DND-41 (cell line): ENCODE data around the gene PLEKHM3.

Experiments
- ATAC-seq: fragments of 200-7000 bp; cut with Tn5 transposase; 3 replicates; pipeline ENCODE4 v1.9.1; 2021; ENCODE audit warnings: low read depth; ENCODE audit not compliant: insufficient read depth
- DNase-seq: peaks from one replicate; pipeline ENCODE4 v3.0.0-alpha.2; 2020
- H2AFZ ChIP-seq: 2 replicates; pipeline ENCODE4 v1.6.0; 2012; ENCODE audit warnings: low read depth, low read length
- H3K27ac ChIP-seq: 2 replicates; pipeline ENCODE4 v1.5.1; 2012; ENCODE audit warnings: low read length, inconsistent platforms
- H3K27me3 ChIP-seq: fragments of 200-600 bp; sonication (generic); 2 replicates; pipeline ENCODE4 v1.6.0; 2012; ENCODE audit warnings: low read length, mild to moderate bottlenecking, inconsistent platforms; ENCODE audit not compliant: insufficient read depth, poor library complexity
- H3K36me3 ChIP-seq: 2 replicates; pipeline ENCODE4 v1.5.1; 2012; ENCODE audit warnings: low read length, inconsistent platforms; ENCODE audit not compliant: insufficient read depth
- H3K4me1 ChIP-seq: 2 replicates; pipeline ENCODE4 v1.5.1; 2012; ENCODE audit warnings: mild to moderate bottlenecking, low read length; ENCODE audit not compliant: insufficient read depth
- H3K4me2 ChIP-seq: 2 replicates; pipeline ENCODE4 v1.6.0; 2012; ENCODE audit warnings: mild to moderate bottlenecking, moderate library complexity, low read length, inconsistent platforms; ENCODE audit not compliant: insufficient read depth
- H3K4me3 ChIP-seq, 2 experiments: fragments of 200-600 bp in 1 of 2; shearing (Covaris generic) in 1 of 2; 2 replicates each; pipeline ENCODE4 v1.5.1; 2012 to 2016; ENCODE audit warnings: inconsistent platforms in 2 of 2, low read length in 2 of 2, mild to moderate bottlenecking in 2 of 2, low read depth in 1 of 2, moderate library complexity in 1 of 2
- H3K79me2 ChIP-seq: 2 replicates; pipeline ENCODE4 v1.6.0; 2012; ENCODE audit warnings: low read length, inconsistent platforms; ENCODE audit not compliant: insufficient read depth
- H3K9ac ChIP-seq: 2 replicates; pipeline ENCODE4 v1.6.0; 2012; ENCODE audit warnings: low read depth, mild to moderate bottlenecking, inconsistent platforms, low read length, moderate library complexity
- H3K9me3 ChIP-seq: 2 replicates; pipeline ENCODE4 v1.5.1; 2012; ENCODE audit warnings: low read length, moderate library complexity, mild to moderate bottlenecking, inconsistent platforms; ENCODE audit not compliant: insufficient read depth, severe bottlenecking
- H4K20me1 ChIP-seq: 2 replicates; pipeline ENCODE4 v1.6.0; 2012; ENCODE audit warnings: low read length; ENCODE audit not compliant: insufficient read depth
- CTCF ChIP-seq: IDR thresholded peaks from 2 replicates; pipeline ENCODE4 v1.5.1; 2012; ENCODE audit warnings: borderline replicate concordance, low read length, moderate library complexity, mild to moderate bottlenecking; ENCODE audit not compliant: poor library complexity, severe bottlenecking; ENCODE audit errors: extremely low read depth
- EZH2 ChIP-seq: IDR thresholded peaks from 3 replicates; pipeline ENCODE4 v1.6.1; 2012; ENCODE audit warnings: borderline replicate concordance, low read depth, mild to moderate bottlenecking, moderate library complexity, low read length, inconsistent platforms; ENCODE audit not compliant: severe bottlenecking

The PLEKHM3 gene

DNA sequence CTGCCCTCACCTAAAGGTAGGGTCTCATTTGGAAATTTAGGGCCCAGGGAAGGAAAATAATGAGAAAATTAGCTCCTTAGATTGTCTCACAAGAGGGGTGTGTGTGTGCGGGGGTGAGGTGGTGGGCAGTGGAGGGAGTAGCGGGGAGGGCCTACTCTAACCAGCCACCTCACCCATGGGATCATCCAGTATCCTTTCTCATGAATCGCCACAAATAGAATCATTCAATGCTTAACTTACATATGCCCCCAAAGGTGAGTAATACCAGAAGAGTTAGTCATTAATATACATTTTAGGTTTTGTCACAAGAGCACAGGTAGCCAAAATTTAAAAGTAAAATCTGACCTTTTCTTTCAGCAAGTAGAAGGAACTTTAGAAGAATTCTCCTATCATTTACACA lies 122.1 kb downstream of the PLEKHM3 start:
- Histone ChIP-seq H3K9ac (no peak overlapping the region), H3K79me2 (no peaks in the 10 kb centered on the region), H3K4me1 (no peaks in the 10 kb centered on the region), H3K36me3 (peaks cover 4% of the 10 kb centered on the region; the same call in 1 of the 2 replicates), H3K27ac (no peak overlapping the region), H3K4me3 (no peak overlapping the region), H4K20me1 (no peaks in the 10 kb centered on the region), H3K9me3 (no peaks in the 10 kb centered on the region), H2AFZ (no peak overlapping the region), H3K4me2 (no peak overlapping the region), H3K27me3 (no peaks in the 10 kb centered on the region)
- ATAC-seq (no peak), DNase-seq (no peak)
- TF ChIP-seq EZH2 (no peak), CTCF (no peak)

GRCh38 chr2:207902821-207903220 lies 122.5 kb downstream of the PLEKHM3 start:
- no peak overlapping the region for H3K27ac ChIP-seq
- H3K27me3 ChIP-seq = no peaks in the 10 kb centered on the region
- H3K9me3 ChIP-seq = no peaks in the 10 kb centered on the region
- H3K9ac ChIP-seq = no peak overlapping the region
- no peak for TF ChIP-seq EZH2
- TF ChIP-seq CTCF = no peak
- H3K79me2 ChIP-seq = no peaks in the 10 kb centered on the region
- no peak overlapping the region for H2AFZ ChIP-seq
- H3K4me3 ChIP-seq = no peak overlapping the region
- H3K36me3 ChIP-seq = peaks cover 4% of the 10 kb centered on the region; the same call in 1 of the 2 replicates
- H3K4me2 ChIP-seq = no peak overlapping the region
- ATAC-seq (no peak), DNase-seq (no peak)
- no peaks in the 10 kb centered on the region for H3K4me1 ChIP-seq
- H4K20me1 ChIP-seq = no peaks in the 10 kb centered on the region

- ATAC-seq = no peak
- DNase-seq = no peak
- no peaks in the 10 kb centered on the region for H3K79me2 ChIP-seq
- H4K20me1 ChIP-seq = no peaks in the 10 kb centered on the region
- H3K27me3 ChIP-seq = no peaks in the 10 kb centered on the region
- H3K27ac ChIP-seq = no peak overlapping the region
- no peak overlapping the region for H3K4me3 ChIP-seq
- H3K4me1 ChIP-seq = no peaks in the 10 kb centered on the region
- TF ChIP-seq CTCF (no peak), EZH2 (no peak)
- H2AFZ ChIP-seq = no peak overlapping the region
- H3K36me3 ChIP-seq = peaks cover 4% of the 10 kb centered on the region; the same call in 1 of the 2 replicates
- no peaks in the 10 kb centered on the region for H3K9me3 ChIP-seq
- no peak overlapping the region for H3K9ac ChIP-seq
- H3K4me2 ChIP-seq = no peak overlapping the region
These were observed 123.5 kb downstream of the PLEKHM3 start for GRCh38 chr2:207901829-207902228.

DNA sequence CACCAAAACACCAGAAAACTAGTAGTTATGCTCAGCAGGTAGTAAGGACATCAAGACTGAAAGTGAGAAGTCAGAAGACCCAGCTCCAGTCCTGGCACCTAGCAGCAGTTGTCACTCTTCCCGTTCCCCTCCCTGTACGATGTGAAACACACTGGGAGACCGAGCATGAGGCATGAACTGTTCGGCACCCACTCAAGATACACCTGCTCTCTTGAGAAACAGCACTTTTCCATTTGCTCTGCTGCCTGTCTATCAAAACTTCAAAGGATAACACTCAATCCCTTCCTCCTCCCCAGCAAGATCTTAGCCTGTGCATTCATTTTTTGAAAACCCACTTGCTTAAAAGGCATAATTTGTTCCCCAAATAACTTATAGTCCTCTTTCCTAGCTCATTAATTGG lies 123.9 kb downstream of the PLEKHM3 start:
- ATAC-seq = no peak
- H2AFZ ChIP-seq = no peak overlapping the region
- H4K20me1 ChIP-seq = no peaks in the 10 kb centered on the region
- no peak overlapping the region for H3K27ac ChIP-seq
- no peaks in the 10 kb centered on the region for H3K4me1 ChIP-seq
- H3K27me3 ChIP-seq = no peaks in the 10 kb centered on the region
- H3K4me3 ChIP-seq = no peak overlapping the region
- H3K79me2 ChIP-seq = no peaks in the 10 kb centered on the region
- H3K9me3 ChIP-seq = no peaks in the 10 kb centered on the region
- TF ChIP-seq CTCF (no peak), EZH2 (no peak)
- H3K9ac ChIP-seq = no peak overlapping the region
- peaks cover 4% of the 10 kb centered on the region; the same call in 1 of the 2 replicates for H3K36me3 ChIP-seq
- no peak for DNase-seq
- H3K4me2 ChIP-seq = no peak overlapping the region
